Stimulated activated memory B cell treated with anti-CD40 and anti-IgM and Interleukin-4, amounts not matched to agents 10 μg/mL and 1 μg/mL and 100 μg/mL, for 72 hours (primary cell): Measurements from ENCODE around the gene PKIB.
"Not testable (repeated sequence)": the region's sequence is repeated elsewhere in the genome, so short reads cannot be mapped to it uniquely, and the experiment has no call there.

Source experiments
- ATAC-seq: fragments of 150-1000 bp; cut with Tn5 transposase; 2 replicates; pipeline ENCODE4 v1.10.0; 2021
- H3K27ac Mint-ChIP-seq: one replicate; pipeline ENCODE4 v1.8.0; 2022; ENCODE audit warnings: mild to moderate bottlenecking, mixed read lengths
- H3K27me3 Mint-ChIP-seq: one replicate; pipeline ENCODE4 v1.8.0; 2022; ENCODE audit warnings: mixed read lengths
- H3K36me3 Mint-ChIP-seq: one replicate; pipeline ENCODE4 v1.8.0; 2022; ENCODE audit warnings: mixed read lengths
- H3K4me1 Mint-ChIP-seq: one replicate; pipeline ENCODE4 v1.8.0; 2022; ENCODE audit warnings: mixed read lengths
- H3K4me3 Mint-ChIP-seq: one replicate; pipeline ENCODE4 v1.8.0; 2022; ENCODE audit warnings: mild to moderate bottlenecking, moderate library complexity, mixed read lengths
- H3K9me3 Mint-ChIP-seq: one replicate; pipeline ENCODE4 v1.8.0; 2022; ENCODE audit warnings: mixed read lengths

PKIB gene

DNA sequence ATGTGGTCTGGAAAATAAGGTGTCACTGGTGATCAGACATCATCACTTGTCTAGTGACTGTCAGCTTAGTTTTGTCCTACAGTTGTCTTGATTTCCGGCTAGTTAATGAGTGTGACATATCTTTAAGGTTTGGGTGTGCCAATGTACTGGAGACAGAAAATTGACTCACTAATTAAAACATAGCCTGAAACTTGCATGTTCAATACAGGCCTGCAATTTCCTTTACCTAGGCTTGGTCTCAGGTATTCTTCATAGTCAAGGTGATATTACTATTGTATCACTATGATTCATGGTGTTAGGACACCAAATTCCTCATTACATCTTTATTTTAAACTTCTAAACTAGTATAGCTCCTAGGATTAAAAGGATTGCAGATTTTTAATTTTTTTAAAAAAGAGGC is 32.4 kb downstream of the PKIB start:
- not testable (repeated sequence) for H3K27me3 Mint-ChIP-seq, H3K4me3 Mint-ChIP-seq, H3K27ac Mint-ChIP-seq, H3K36me3 Mint-ChIP-seq, ATAC-seq, H3K9me3 Mint-ChIP-seq, H3K4me1 Mint-ChIP-seq

DNA sequence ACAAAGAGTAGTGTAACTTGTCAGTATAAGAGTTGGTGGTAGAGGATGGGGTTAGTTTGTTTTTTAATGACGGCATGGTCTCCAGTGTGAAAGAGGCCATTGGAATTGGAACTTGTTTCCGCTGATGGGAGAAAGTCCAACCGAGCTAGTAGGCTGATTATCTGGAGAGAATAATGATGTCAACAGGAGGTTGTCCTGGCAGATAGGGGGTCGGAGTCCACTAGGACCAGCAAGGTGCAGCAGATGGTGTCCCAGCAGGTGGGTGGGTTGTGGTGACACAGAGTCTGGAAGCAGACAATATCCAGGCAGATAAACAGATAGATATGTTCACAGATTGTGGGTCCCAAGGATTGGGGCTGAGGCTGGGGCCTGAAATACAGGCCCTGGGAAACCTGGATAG is 35.1 kb downstream of the PKIB start:
- Mint-ChIP-seq H3K27ac (no peak overlapping the region), H3K27me3 (no peaks in the 10 kb centered on the region), H3K4me3 (no peak overlapping the region), H3K36me3 (no peaks in the 10 kb centered on the region), H3K9me3 (no peaks in the 10 kb centered on the region), H3K4me1 (peaks cover 5% of the 10 kb centered on the region)
- no peak for ATAC-seq

GRCh38 chr6:122647765-122648164 is 37.6 kb downstream of the PKIB start:
- no peak overlapping the region for H3K4me3 Mint-ChIP-seq
- ATAC-seq, result peak; percentile 28
- H3K27ac Mint-ChIP-seq, result no peak overlapping the region
- no peaks in the 10 kb centered on the region for H3K9me3 Mint-ChIP-seq
- H3K27me3 Mint-ChIP-seq, result no peaks in the 10 kb centered on the region
- no peaks in the 10 kb centered on the region for H3K4me1 Mint-ChIP-seq
- no peaks in the 10 kb centered on the region for H3K36me3 Mint-ChIP-seq

DNA sequence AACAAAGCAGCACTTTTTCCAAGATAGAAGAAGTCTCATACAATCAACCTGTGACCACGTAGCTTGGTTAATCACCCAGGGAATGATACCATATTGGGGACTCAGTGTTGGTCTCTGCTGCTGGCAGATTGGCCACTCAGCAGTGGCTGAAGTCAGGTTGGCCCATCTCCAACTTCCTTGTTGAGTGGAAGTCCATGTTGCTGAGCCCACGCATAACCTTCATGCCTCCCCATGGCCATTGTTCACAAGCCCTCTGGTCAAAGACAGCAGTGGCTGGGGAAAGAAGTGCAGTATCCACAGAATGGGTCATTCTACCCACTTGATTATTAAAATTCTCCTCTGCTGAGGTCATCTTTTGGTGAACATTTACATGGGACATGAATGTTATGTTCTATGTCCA is 38.5 kb downstream of the PKIB start:
- H3K27me3 Mint-ChIP-seq, result no peaks in the 10 kb centered on the region
- H3K4me3 Mint-ChIP-seq, result no peak overlapping the region
- no peaks in the 10 kb centered on the region for H3K36me3 Mint-ChIP-seq
- H3K4me1 Mint-ChIP-seq, result no peaks in the 10 kb centered on the region
- no peaks in the 10 kb centered on the region for H3K9me3 Mint-ChIP-seq
- no peak for ATAC-seq
- H3K27ac Mint-ChIP-seq, result no peak overlapping the region

- Mint-ChIP-seq H3K27me3 (no peaks in the 10 kb centered on the region), H3K9me3 (no peaks in the 10 kb centered on the region), H3K4me3 (no peak overlapping the region), H3K36me3 (no peaks in the 10 kb centered on the region), H3K4me1 (no peaks in the 10 kb centered on the region), H3K27ac (no peak overlapping the region)
- ATAC-seq, result no peak
These were observed 39.5 kb downstream of the PKIB start for GRCh38 chr6:122649701-122650100.

DNA sequence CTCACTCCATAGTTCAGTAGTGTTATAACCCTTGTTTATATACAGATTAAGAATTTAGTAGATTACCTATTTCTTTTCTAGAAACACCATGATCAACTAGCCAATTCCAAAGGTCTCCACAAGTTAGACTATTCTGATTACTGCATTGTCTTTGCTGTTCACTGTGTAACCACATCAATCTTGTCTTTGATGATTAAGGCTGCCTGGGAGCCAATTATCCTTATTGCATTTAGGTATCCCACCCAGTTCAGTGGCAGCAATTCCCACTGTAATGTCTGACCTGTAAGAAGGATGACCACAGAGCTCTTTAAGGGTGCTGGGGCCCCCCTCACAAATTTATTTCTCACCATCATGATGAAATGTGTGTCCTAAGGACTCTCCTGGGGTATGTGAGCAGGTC is 40.2 kb downstream of the PKIB start:
- Mint-ChIP-seq H3K36me3 (no peaks in the 10 kb centered on the region), H3K27me3 (no peaks in the 10 kb centered on the region)
- no peak for ATAC-seq

GRCh38 chr6:122651031-122651430 is 40.8 kb downstream of the PKIB start:
- Mint-ChIP-seq H3K27ac (no peak overlapping the region), H3K27me3 (no peaks in the 10 kb centered on the region), H3K4me3 (no peak overlapping the region), H3K9me3 (no peaks in the 10 kb centered on the region), H3K36me3 (no peaks in the 10 kb centered on the region), H3K4me1 (no peaks in the 10 kb centered on the region)
- ATAC-seq, result no peak

More for the DNA sequence above, 40.2 kb downstream of the PKIB start:
- H3K4me1 Mint-ChIP-seq, result no peaks in the 10 kb centered on the region
- H3K4me3 Mint-ChIP-seq, result no peak overlapping the region
- H3K27ac Mint-ChIP-seq, result no peak overlapping the region
- H3K9me3 Mint-ChIP-seq, result no peaks in the 10 kb centered on the region

GRCh38 chr6:122651604-122652003 is 41.4 kb downstream of the PKIB start:
- no peaks in the 10 kb centered on the region for H3K9me3 Mint-ChIP-seq
- no peak overlapping the region for H3K27ac Mint-ChIP-seq
- no peaks in the 10 kb centered on the region for H3K36me3 Mint-ChIP-seq
- ATAC-seq, result no peak
- H3K27me3 Mint-ChIP-seq, result no peaks in the 10 kb centered on the region
- no peak overlapping the region for H3K4me3 Mint-ChIP-seq
- no peaks in the 10 kb centered on the region for H3K4me1 Mint-ChIP-seq

DNA sequence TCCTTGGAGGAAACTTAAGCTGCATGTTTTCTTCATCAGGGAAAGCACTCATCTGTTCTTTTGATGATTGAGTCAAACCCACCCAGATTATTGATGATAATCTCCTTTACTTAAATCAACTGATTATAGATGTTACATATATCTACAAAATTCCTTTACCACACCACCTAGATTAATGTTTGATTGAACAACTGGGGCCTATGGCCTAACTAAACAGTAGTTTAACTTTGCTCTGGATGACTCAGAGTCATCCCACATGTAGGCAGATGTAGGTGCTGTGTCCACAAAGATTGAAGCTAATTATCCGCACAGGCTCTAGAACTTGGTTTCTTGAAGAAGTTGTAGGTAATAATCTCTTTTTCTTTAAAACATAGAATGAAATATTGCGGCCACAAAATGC is 42.2 kb downstream of the PKIB start:
- no peaks in the 10 kb centered on the region for H3K36me3 Mint-ChIP-seq
- no peaks in the 10 kb centered on the region for H3K9me3 Mint-ChIP-seq
- H3K27me3 Mint-ChIP-seq, result no peaks in the 10 kb centered on the region
- H3K4me3 Mint-ChIP-seq, result no peak overlapping the region
- ATAC-seq, result no peak
- no peaks in the 10 kb centered on the region for H3K4me1 Mint-ChIP-seq
- H3K27ac Mint-ChIP-seq, result no peak overlapping the region

DNA sequence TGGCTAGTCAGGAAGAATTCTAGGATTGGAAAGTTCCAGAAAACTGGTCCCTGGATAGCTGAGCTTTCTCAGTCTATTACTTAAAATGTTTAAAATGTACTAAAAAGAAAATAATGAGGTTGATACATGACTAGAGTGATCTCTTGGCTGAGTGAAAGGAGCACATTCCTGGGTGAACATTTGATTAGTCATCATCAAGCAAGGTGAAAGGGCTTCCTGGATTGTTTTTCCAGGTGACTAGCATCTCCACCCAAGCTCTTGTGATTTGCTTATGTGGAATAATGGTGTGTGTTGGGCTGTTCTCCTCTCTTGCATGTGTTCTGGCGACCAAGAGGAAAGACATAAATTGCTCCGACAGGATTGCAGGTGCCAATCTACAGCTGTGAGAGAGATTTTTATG is 42.9 kb downstream of the PKIB start:
- Mint-ChIP-seq H3K4me1 (no peaks in the 10 kb centered on the region), H3K4me3 (no peak overlapping the region), H3K27ac (no peak overlapping the region), H3K27me3 (no peaks in the 10 kb centered on the region), H3K9me3 (no peaks in the 10 kb centered on the region), H3K36me3 (no peaks in the 10 kb centered on the region)
- ATAC-seq, result no peak

- no peaks in the 10 kb centered on the region for H3K9me3 Mint-ChIP-seq
- H3K4me3 Mint-ChIP-seq, result no peak overlapping the region
- ATAC-seq, result no peak
- no peaks in the 10 kb centered on the region for H3K27me3 Mint-ChIP-seq
- no peaks in the 10 kb centered on the region for H3K4me1 Mint-ChIP-seq
- H3K27ac Mint-ChIP-seq, result no peak overlapping the region
- H3K36me3 Mint-ChIP-seq, result no peaks in the 10 kb centered on the region
These were observed 43.8 kb downstream of the PKIB start for GRCh38 chr6:122654012-122654411.

GRCh38 chr6:122657601-122658000 is 47.4 kb downstream of the PKIB start:
- Mint-ChIP-seq H3K27ac (no peak overlapping the region), H3K9me3 (no peaks in the 10 kb centered on the region), H3K4me1 (no peaks in the 10 kb centered on the region), H3K27me3 (no peaks in the 10 kb centered on the region), H3K4me3 (no peak overlapping the region), H3K36me3 (no peaks in the 10 kb centered on the region)
- no peak for ATAC-seq

GRCh38 chr6:122660296-122660695 is 50.1 kb downstream of the PKIB start:
- no peaks in the 10 kb centered on the region for H3K9me3 Mint-ChIP-seq
- no peaks in the 10 kb centered on the region for H3K36me3 Mint-ChIP-seq
- H3K4me3 Mint-ChIP-seq, result no peak overlapping the region
- no peaks in the 10 kb centered on the region for H3K4me1 Mint-ChIP-seq
- no peak for ATAC-seq
- no peak overlapping the region for H3K27ac Mint-ChIP-seq
- H3K27me3 Mint-ChIP-seq, result no peaks in the 10 kb centered on the region

GRCh38 chr6:122663981-122664380 is 53.8 kb downstream of the PKIB start:
- Mint-ChIP-seq H3K4me1 (no peaks in the 10 kb centered on the region), H3K27me3 (no peaks in the 10 kb centered on the region)

GRCh38 chr6:122665929-122666328 is 55.7 kb downstream of the PKIB start:
- Mint-ChIP-seq H3K9me3 (no peaks in the 10 kb centered on the region), H3K4me1 (no peaks in the 10 kb centered on the region), H3K27ac (no peak overlapping the region), H3K36me3 (no peaks in the 10 kb centered on the region), H3K4me3 (no peak overlapping the region), H3K27me3 (peaks cover 14% of the 10 kb centered on the region)
- ATAC-seq, result no peak

More at GRCh38 chr6:122663981-122664380, 53.8 kb downstream of the PKIB start:
- Mint-ChIP-seq H3K36me3 (no peaks in the 10 kb centered on the region), H3K4me3 (no peak overlapping the region), H3K9me3 (no peaks in the 10 kb centered on the region), H3K27ac (no peak overlapping the region)
- no peak for ATAC-seq

- no peaks in the 10 kb centered on the region for H3K36me3 Mint-ChIP-seq
- H3K4me3 Mint-ChIP-seq, result no peak overlapping the region
- peaks cover 14% of the 10 kb centered on the region for H3K27me3 Mint-ChIP-seq
- H3K4me1 Mint-ChIP-seq, result no peaks in the 10 kb centered on the region
- H3K9me3 Mint-ChIP-seq, result no peaks in the 10 kb centered on the region
- H3K27ac Mint-ChIP-seq, result no peak overlapping the region
- ATAC-seq, result no peak
These were observed 56.2 kb downstream of the PKIB start for GRCh38 chr6:122666418-122666817.

DNA sequence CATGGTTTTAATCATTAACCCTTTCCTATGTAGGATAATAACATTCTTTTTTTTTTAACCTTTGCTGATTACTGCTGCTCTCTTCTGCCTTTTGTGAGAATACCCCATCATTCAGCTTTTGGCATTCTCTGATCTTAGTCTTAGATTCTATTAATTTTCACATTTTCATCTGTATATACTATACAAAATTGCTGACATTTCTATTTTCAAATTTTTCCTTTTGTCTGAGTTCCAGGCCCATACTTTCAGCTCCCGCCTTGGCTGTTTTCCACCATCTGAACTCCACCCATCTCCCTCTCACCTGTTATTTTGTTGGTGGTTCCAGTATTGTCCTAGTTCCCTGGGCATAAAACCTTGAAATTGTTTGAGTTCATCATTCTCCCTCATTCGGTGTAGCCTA is 59.2 kb downstream of the PKIB start:
- Mint-ChIP-seq H3K36me3 (no peaks in the 10 kb centered on the region), H3K4me3 (no peak overlapping the region), H3K9me3 (no peaks in the 10 kb centered on the region), H3K27ac (no peak overlapping the region), H3K27me3 (peaks cover 14% of the 10 kb centered on the region), H3K4me1 (peaks cover 8% of the 10 kb centered on the region)
- no peak for ATAC-seq
